Pulmonary artery endothelial cell (primary cell): Measurements from ENCODE around the gene CLEC18C. TPM values are rescaled to one million over a fixed set of nuclear protein-coding genes. Genes with fewer than 3 reads are reported as not detected.
"Not testable (repeated sequence)": the region's sequence is repeated elsewhere in the genome, so short reads cannot be mapped to it uniquely, and the experiment has no call there.

Experiments used
- DNase-seq: peaks from one replicate; pipeline ENCODE4 v3.0.0-alpha.2; 2011; ENCODE audit warnings: low read depth, low spot score
- total RNA-seq: library from RNA; depleted of rRNA; stranded (reverse); fragments of >200 nt; gene quantifications from 2 replicates; pipeline ENCODE4 v1.2.3, GENCODE V29; 2014

Gene CLEC18C
- total RNA-seq = 0.04 TPM in 1 of 2 replicates, not detected in the other

DNA sequence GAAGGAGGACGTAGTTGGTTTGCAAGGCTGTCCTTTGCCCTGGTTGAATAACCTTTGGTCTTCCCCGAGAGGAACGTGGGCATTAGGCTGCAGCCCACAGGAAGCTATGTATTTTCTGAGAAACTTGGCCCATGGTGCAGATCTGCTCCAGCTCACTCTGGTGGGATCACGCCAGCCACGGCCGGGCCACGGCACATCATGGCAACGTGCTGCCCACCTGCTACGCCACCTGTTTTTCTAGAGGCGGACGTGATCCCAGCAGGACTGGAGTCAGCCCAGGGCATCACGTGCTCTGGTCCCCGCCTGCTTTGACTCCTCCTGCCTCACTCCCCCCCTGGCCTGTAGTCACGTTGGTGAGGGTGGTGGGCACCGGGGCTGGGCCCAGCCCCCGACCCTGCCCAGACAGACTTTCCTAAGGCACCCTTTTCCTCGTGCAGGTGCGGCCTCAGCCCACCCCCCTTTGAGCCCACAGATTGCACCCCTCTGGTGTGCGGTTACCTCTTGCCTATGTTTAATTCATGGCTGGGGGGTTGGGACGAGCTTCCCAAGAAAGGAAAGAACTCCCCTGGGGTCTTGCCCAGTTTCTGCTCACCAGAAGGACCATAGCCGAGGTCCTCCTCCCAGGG, at the start of gene CLEC18C:
Gene CLEC18C (plus strand): TSS at position 576 of the 626 bp plus-strand sequence. CDS start 492 bp downstream, outside the sequence.
- DNase-seq = not testable (repeated sequence)

DNA sequence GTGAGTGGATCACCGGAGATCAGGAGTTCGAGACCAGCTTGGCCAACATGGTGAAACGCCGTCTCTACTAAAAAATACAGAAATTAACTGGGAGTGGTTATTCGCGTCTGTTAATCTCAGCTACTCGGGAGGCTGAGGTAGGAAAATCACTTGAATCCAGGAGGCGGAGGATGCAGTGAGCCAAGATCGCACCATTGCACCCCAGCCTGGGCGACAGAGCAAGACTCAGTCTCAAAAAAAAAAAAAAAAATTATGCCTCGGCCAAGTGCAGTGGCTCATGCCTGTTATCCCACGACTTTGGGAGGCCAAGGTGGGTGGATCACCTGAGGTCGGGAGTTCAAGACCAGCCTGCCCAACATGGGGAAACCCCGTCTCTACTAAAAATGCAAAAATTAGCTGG, 49.8 kb upstream of the CLEC18C start:
- not testable (repeated sequence) for DNase-seq

DNA sequence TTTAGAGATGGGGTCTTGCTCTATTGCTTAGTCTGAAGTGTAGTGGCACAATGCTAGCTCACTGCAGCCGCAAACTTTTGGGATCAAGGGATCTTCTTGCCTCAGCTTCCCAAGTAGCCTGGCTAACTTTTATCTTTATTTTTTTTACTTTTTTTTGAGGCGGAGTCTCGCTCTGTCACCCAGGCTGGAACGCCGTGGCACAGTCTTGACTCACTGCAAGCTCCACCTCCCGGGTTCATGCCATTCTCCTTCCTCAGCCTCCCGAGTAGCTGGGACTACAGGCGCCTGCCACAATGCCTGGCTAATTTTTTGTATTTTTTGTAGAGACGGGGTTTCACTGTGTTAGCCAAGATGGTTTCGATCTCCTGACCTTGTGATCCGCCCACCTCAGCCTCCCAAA, 47.4 kb upstream of the CLEC18C start:
- not testable (repeated sequence) for DNase-seq

DNA sequence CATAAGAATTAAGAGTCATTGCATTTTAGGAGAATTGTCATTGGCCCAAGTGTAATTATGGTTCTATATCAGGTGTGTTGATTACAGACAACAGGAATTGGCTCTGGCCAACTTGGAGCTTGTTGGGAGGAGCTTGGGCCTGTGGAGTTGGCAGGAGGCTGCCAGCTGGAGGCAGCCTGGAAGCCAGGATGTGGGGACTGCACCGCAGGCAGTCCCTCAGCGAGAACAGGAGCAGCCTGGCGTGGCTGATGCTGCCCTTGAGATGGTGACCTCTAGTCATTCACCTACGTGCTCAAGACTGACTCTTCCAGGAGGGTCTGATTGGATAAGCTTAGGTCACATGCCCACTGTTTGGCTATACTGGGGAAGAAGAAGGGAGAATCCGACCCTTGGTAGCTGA, 45.9 kb upstream of the CLEC18C start:
- not testable (repeated sequence) for DNase-seq

DNA sequence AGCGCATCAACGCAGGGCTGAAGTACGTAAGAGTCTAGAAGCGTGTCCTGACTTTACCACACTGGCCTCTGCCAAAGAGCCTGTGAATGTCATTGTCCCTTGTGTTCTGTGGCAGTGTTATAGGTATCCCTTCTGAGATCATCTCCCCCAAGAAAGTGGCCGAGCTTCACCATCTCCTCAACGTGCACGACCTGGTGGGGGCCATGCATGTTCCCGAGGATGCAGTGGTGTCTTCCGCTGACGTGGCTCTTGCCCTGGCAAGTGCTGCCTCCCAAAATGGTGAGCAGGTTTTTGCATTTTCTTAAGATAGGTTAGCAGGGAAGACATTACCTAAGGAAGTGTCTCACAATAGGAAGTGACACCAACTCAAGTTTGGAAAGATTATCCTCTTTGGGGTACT, 44.7 kb upstream of the CLEC18C start:
- DNase-seq = not testable (repeated sequence)

DNA sequence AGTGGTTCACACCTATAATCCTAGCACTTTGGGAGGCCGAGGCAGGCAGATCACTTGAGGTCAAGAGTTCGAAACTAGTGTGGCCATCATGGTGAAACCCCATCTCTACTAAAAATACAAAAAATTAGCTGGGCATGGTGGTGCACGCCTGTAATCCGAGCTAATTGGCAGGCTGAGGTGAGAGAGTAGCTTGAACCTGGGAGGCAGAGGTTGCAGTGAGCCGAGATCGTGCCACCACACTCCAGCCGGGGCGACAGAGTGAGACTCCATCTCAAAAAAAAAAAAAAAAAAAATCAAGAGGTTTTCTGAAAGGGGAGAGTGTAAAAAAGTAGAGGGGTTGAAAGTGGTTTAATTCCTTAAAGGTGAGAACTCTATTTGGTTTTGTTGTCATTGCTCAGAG, 37.8 kb upstream of the CLEC18C start:
- DNase-seq = not testable (repeated sequence)

DNA sequence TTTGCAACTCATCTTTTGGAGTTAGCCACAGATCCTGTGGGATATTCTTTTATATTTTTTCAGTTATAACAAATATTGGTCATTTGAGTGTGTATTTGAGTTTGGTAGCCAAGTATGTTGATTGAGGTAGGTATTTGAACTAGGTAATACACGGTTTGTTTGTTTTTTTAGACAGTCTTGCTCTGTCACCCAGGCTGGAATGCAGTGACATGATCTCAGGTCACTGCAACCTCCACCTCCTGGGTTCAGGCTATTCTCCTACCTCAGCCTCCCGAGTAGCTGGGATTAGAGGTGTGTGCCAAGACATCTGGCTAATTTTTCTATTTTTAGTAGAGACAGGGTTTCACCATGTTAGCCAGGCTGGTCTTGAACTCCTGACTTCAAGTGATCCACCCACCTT, 37.0 kb upstream of the CLEC18C start:
- DNase-seq = not testable (repeated sequence)

DNA sequence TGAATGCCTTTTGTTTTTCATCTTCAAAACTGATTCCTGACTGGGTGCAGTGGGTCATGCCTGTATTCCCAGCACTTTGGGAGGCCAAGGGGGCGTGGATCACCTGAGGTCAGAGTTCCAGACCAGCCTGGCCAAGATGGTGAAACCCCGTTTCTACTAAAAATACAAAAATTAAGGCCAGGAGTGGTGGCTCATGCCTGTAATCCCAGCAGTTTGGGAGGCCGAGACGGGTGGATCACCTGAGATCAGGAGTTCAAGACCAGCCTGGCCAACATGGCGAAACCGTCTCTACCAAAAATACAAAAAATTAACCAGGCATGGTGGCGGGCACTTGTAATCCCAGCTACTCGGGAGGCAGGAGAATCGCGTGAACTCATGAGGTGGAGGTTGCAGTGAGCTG, 30.8 kb upstream of the CLEC18C start:
- not testable (repeated sequence) for DNase-seq

DNA sequence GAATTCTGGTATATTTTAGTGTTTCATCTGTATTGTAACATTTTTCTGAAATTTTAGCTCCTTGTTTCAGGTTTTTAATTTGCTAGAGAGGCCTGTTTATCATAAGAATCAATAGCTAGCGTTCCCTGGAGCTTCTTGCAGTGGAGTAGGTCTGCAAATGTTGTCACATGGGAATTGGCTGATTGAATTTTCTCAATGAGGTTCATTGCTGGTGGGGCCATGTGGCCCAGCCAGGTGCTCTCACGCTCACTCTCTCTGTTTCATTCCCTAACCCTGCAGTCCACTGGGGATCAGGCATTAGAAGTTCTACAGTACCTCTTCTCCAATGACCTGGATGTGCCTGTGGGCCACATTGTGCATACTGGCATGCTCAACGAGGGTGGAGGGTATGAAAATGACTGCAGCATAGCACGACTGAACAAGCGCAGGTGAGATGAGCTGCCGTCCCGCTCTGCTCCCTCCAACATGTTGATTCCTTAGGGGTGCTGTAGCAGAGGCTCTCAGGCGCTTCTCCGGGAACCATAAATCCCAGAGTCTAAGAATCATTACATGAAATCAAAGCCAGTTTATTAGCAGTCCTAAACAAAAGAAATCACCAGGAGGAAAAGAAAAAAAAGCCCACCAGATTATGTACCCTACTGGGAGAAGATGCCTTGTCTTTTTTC, 30.2 kb upstream of the CLEC18C start:
- not testable (repeated sequence) for DNase-seq

DNA sequence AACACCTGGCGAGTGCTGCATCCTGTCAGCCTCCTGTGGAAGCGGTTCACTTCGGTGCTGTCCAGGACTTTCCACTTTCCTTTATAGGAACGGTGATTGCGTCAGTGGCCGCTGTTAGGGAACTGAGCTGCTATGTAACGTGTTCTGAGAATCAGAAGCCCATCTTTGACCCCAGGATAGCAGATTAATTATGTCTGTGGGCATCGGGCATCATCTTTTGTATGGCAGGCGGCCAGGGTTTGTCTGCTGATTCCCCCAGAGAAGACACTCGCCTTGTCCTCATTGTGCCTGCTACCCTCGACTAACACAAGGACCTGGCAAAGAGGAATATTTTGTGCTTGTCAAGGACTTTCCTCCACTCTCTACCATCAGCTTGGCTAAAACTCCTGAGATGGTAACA, 25.7 kb upstream of the CLEC18C start:
- DNase-seq = not testable (repeated sequence)

DNA sequence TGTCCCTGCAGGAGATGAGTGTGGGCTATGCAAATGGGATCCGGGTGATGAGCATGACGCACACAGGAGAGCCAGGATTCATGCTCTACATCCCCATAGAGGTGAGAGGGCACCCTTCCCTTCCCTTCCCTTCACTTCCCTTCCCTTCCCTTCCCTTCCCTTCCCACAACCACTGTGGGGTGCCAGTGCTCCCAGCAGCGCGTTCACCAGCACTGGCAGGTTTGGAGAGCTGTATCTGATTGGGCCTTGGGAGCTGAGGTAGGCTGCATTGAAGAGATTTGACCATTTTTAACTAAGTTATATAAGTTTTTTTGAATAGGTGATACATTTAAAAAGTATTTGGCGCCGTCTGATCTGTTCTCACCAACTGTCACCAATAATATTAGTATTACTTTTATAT, 25.1 kb upstream of the CLEC18C start:
- DNase-seq = not testable (repeated sequence)

DNA sequence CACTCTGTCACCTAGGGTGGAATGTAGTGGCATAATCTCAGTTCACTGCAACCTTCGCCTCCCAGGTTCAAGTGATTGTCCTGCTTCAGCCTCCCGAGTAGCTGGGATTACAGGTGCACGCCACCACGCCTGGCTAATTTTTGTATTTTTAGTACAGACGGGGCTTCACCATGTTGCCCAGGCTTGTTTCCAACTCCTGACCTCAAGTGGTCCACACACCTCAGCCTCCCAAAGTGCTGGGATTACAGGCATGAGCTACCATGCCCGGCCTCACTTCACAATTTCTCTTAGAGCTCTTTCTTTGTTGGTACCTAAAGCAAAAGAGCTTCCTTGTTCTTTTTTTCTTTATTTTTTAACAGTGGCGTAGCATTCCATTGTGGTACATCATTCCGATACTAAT, 24.3 kb upstream of the CLEC18C start:
- not testable (repeated sequence) for DNase-seq

DNA sequence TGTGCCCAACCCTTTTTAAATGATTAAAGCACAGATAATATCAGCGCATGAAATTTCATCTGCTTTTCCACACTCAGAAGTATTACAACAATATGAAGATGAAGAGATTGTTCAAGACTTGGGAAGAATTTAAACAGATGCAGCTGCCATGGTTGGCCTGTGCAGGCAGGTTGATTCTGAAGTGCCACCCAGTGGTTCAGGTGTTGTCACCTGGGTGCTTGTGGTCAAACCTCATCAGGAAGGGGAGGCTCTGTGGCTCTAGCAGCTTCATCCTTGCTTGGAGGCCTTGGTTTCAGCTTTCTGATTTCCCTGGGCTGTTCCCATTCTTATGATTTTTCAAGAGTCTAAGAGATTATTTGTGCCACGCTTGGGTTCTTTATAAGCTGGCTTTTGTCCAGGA, 22.2 kb upstream of the CLEC18C start:
- DNase-seq = no peak

DNA sequence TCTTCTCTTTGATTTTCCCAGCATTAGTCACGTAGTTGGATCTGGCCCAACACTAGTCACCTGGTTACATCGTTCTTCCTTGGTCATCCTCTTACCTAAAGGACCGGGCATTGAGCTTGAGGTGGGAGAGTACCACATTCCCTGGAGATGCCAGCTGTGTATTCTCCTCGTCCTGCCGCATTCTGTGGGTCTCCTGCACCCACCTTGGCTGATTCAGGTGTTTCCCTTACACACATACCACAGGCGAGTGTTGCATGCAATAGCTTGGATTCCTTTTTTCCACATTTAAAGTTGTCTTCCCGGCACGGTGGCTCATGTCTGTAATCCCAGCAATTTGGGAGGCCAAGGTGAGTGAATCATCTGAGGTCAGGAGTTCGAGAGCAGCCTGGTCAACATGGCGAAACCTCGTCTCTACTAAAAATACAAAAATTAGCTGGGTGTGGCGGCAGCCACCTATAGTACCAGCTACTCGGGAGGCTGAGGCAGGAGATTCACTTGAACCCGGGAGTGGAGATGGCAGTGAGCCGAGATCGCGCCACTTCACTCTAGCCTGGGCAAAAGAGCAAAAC, 21.6 kb upstream of the CLEC18C start:
- DNase-seq = no peak

DNA sequence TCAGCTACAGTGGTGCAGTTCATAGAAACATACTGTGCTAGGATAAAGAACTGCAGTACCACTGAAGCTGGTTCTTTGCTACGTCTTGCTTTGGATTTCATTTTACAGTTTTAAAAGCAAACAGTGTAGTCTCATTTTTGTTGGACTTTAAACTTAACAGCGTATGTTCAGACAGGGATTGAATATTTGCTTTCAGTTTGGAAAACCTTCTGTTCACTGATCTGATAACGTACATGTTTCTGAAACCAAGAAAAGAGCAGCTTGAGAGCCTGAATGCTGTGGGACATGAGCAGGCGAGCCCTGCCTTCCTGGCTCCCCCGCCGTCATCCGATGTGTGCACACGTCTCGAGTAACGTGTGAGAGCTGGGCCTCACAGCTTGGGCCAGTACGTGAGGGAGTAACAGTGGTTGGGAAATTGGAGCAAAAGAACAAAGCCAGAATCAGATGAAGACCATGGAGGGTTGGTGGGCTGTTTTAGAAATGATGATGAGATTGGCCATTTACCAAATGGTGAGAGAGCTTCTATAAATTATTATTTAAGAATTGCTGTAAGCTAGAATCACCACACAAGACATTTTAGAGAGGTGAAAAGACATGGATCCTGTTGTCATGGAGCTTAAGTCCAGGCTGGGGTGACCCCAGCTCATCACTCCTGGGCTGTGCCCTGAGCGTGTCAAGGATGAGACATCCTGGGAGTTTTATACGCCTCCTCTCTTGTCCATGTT, 20.8 kb upstream of the CLEC18C start:
- no peak for DNase-seq

DNA sequence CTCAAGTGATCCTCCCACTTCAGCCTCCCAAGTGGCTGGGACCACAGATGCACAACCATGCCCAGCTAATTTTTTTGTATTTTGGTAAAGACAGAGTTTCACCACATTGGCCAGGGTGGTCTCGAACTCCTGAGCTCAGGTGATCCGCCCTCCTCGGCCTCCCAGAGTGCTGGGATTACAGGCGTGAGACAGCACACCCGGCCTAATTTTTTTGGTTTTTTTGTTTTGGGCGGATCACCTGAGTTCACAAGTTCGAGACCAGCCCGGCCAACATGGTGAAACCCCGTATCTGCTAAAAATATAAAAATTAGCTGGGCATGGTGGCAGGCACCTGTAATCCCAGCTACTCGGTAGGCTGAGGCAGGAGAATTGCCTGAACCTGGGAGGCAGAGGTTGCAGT, 18.9 kb upstream of the CLEC18C start:
- not testable (repeated sequence) for DNase-seq

DNA sequence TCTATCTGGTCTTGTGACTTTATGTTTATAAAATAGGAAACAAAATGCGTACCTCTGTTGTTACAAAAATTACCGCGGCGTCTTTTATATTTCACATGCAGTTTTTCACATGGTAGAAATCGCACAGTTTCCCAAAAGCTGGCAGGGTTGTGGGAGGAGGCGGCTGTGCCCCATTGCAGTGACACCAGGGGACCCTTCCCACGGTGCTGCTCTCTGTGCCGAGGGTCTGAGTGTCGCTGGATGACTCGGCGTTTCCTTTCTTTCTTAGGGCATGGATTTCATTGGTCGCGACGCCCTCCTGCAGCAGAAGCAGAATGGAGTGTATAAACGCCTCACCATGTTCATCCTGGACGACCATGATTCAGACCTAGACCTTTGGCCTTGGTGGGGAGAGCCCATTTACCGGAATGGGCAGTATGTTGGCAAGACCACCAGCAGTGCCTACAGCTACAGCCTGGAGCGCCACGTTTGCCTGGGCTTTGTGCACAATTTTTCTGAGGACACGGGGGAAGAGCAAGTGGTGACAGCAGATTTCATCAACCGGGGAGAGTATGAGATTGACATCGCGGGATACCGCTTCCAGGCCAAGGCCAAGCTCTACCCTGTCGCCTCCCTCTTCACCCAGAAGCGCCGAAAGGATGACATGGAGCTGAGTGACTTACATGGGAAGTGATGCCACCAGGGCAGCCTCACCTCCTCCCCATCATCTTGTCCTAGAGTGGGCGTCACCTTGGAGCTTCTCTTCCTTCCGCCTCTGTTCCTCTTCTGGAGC, 17.2 kb upstream of the CLEC18C start:
- no peak for DNase-seq

DNA sequence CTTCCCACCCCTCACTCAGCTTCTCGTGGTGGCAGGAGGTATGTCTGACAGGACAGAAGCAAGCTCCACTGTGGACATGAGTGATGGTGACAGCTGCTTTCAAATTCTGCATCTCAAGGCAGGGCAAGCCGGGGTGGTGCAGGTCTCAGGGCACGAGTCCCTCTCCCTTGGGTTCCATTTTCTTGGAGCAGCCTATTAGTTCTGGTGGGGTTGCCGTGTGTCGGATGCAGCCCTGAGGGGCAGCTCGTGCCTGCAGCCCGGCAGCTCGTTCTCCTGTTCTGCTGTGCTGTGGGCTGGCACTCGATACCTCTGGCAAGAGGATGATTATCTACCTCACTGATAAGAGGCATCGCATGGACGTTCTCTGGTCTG, 16.5 kb upstream of the CLEC18C start:
- DNase-seq = no peak

DNA sequence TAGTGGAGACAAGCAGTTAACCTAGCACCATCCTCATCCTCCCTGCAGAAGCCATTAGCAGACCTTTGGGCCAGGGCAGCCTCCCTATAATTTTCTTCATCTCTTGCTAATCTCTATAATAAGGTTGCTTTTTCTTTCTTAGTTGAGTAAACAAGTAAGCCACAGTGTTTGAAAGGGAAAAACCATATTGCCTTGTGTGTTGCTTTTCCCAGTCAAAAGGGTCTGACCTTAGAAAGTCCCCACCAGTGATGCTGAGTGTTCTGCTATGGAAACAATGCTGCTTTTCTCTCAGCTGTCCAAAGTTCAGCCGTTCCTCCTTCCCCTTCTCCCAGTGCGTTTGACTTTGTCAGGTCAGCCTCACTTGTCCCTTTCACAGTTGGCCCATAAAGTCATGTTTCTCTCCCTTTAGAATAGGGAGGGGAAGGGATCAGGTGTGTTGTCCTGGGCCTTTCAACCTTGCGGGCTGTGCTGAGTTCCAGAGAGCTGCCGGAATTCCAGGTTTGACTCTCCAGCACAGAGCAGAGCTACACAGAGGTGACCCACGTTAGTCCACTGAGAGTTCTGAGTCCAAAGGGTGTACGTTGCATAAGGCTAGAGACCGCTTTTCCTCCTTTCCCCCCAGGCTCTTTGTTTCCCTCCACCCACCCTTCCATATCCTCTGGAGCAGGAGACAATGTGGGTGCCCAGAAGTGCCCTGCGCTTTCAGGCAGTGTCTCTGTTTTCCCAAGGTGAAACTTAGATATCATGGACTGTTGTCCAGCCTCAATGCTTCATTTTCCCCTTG, 15.9 kb upstream of the CLEC18C start:
- no peak for DNase-seq

DNA sequence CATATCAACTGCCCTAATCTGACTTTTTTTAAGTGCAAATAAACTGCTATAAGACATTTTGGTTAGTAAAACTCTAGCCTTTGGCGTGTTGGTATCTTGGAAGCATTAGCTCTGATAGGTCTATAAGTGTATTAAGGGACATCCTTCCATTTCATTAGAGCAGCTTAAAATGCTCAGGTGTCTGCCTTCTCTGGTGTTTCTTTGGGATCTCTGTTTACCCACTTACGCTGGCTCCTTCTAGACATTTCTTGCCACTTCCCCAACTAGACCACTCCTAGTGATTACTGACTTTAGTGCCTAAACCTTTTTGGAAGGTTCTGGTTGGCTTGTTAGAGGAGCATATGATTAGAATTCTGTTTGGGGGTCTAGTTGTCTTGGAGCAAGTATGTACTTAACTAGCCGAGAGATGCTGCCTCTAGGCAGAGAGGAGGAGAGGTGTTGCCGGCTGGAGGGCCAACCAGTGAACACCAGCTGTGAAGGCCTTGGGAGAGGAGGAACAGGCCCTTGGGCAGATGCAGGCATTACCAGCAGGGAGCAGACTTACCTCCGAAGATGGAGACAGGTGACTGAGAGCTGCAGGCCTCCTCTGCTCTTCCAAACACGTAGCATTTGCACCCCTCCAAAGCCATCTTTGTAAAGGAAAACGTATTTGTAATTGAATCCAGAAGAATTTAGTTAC, 15.2 kb upstream of the CLEC18C start:
- no peak for DNase-seq
